Endothelial cell of umbilical vein (primary cell): ENCODE measurements around the gene OTOP1. TPM values are rescaled to one million over a fixed set of nuclear protein-coding genes. Genes with fewer than 3 reads are reported as not detected.

ENCODE experiments used
- BruUV-seq: library from RNA; stranded (reverse); fragments of 400-500 nt; replicated peaks from 2 replicates; lab custom pipeline; 2021; lab: Mats Ljungman, UMichigan
- CTCF ChIA-PET: fragments of 300-600, 350-600 bp; sonication (Branson Sonifier 250); formaldehyde crosslinking; loops from one replicate; lab custom pipeline; 2021; ENCODE audit warnings: antibody characterized with exemption, inconsistent platforms; lab: Charles Lee
- POLR2A ChIA-PET: fragments of 300-600, 350-600 bp; sonication (Branson Sonifier 250); formaldehyde crosslinking; loops from one replicate; lab custom pipeline; 2021; ENCODE audit warnings: antibody characterized with exemption, inconsistent platforms; lab: Charles Lee
- DNase-seq: peaks from one replicate; pipeline ENCODE4 v3.0.0-alpha.2; 2011; ENCODE audit warnings: low read depth, low spot score
- FAIRE-seq: peaks from 2 replicates; lab custom pipeline; 2011; peaks lifted over from hg19 to GRCh38; lab: Jason Lieb, UNC
- H2AFZ ChIP-seq: 2 replicates; pipeline ENCODE4 v1.6.0; 2012; ENCODE audit warnings: low read depth, low read length, control low read depth, inconsistent platforms
- H3K27ac ChIP-seq: 2 replicates; pipeline ENCODE4 v1.5.1; 2011; ENCODE audit warnings: low read depth, mild to moderate bottlenecking, control low read depth, low read length, moderate library complexity; ENCODE audit not compliant: insufficient read depth
- H3K27me3 ChIP-seq, 2 experiments: 2 replicates each; pipeline versions ENCODE4 v1.6.0 to v1.6.1; 2011; ENCODE audit warnings: low read length in 2 of 2, mixed read lengths in 1 of 2; ENCODE audit not compliant: control insufficient read depth in 2 of 2, insufficient read depth in 2 of 2
- H3K36me3 ChIP-seq, 2 experiments: 2 replicates in 1 of 2; 3 replicates in 1 of 2; pipeline ENCODE4 v1.5.1; 2011; ENCODE audit warnings: low read length in 2 of 2, mild to moderate bottlenecking in 1 of 2, moderate library complexity in 1 of 2; ENCODE audit not compliant: control insufficient read depth in 2 of 2, insufficient read depth in 2 of 2; ENCODE audit errors: extremely low read depth in 1 of 2
- H3K4me1 ChIP-seq: 3 replicates; pipeline ENCODE4 v1.5.1; 2011; ENCODE audit warnings: mild to moderate bottlenecking, low read length; ENCODE audit not compliant: control insufficient read depth, insufficient read depth; ENCODE audit errors: extremely low read depth
- H3K4me2 ChIP-seq: 2 replicates; pipeline ENCODE4 v1.6.1; 2011; ENCODE audit warnings: low read length, control low read depth, mixed read lengths; ENCODE audit not compliant: insufficient read depth
- H3K4me3 ChIP-seq, 3 experiments: fragments of 200-600 bp in 1 of 3; sonication (generic), shearing (Covaris generic) in 1 of 3; replicated peaks in 1 of 3; 2 replicates each; pipeline ENCODE4 v1.5.1; 2011 to 2016; ENCODE audit warnings: control low read depth in 3 of 3, low read length in 3 of 3, mild to moderate bottlenecking in 2 of 3, inconsistent platforms in 1 of 3, low read depth in 1 of 3, moderate library complexity in 1 of 3; ENCODE audit not compliant: insufficient read depth in 1 of 3
- H3K79me2 ChIP-seq: 2 replicates; pipeline ENCODE4 v1.6.0; 2012; ENCODE audit warnings: low read length, inconsistent platforms; ENCODE audit not compliant: control insufficient read depth, insufficient read depth
- H3K9ac ChIP-seq: replicated peaks from 2 replicates; pipeline ENCODE3; 2011; ENCODE audit warnings: low read length, control low read depth; ENCODE audit not compliant: insufficient read depth; ENCODE audit errors: extremely low read depth
- H3K9me1 ChIP-seq: replicated peaks from 3 replicates; pipeline ENCODE4 v1.6.0; 2011; ENCODE audit warnings: mild to moderate bottlenecking, low read length; ENCODE audit not compliant: control insufficient read depth, insufficient read depth; ENCODE audit errors: extremely low read depth
- H3K9me3 ChIP-seq: replicated peaks from 2 replicates; pipeline ENCODE4 v1.5.1; 2012; ENCODE audit warnings: low read length, inconsistent platforms; ENCODE audit not compliant: control insufficient read depth, insufficient read depth
- H4K20me1 ChIP-seq: replicated peaks from 2 replicates; pipeline ENCODE3; 2011; ENCODE audit warnings: mild to moderate bottlenecking, low read length; ENCODE audit not compliant: control insufficient read depth, insufficient read depth; ENCODE audit errors: extremely low read depth
- FOS ChIP-seq: IDR thresholded peaks from 2 replicates; pipeline ENCODE4 v1.6.1; 2011; ENCODE audit warnings: mild to moderate bottlenecking, low read length, moderate library complexity, borderline replicate concordance; ENCODE audit not compliant: insufficient read depth
- GATA2 ChIP-seq: IDR thresholded peaks from 2 replicates; pipeline ENCODE4 v1.7.0; 2011; ENCODE audit warnings: low read depth, mild to moderate bottlenecking, moderate library complexity, mixed read lengths, low read length; ENCODE audit not compliant: insufficient read length, insufficient read depth
- JUN ChIP-seq: IDR thresholded peaks from 2 replicates; pipeline ENCODE4 v1.6.1; 2011; ENCODE audit warnings: borderline replicate concordance, low read depth; ENCODE audit not compliant: insufficient read length, insufficient read depth
- MYC ChIP-seq: IDR thresholded peaks from one replicate; pipeline ENCODE4 v1.6.1; 2011; ENCODE audit warnings: mild to moderate bottlenecking, low read depth, low read length
- POLR2A ChIP-seq: IDR thresholded peaks from 2 replicates; pipeline ENCODE4 v1.6.1; 2012; ENCODE audit warnings: low read depth, mild to moderate bottlenecking, control low read depth, low read length
- POLR2AphosphoS5 ChIP-seq: IDR thresholded peaks from 2 replicates; pipeline ENCODE4 v1.6.1; 2012; ENCODE audit warnings: low read depth, mild to moderate bottlenecking, control low read depth, low read length, moderate library complexity; ENCODE audit not compliant: insufficient read depth
- dilution Hi-C: fragments of 300-500 bp; cut with MboI; formaldehyde crosslinking; loops from one replicate; pipeline ENCODE4 v1.15.0; 2019; ENCODE audit warnings: low sequenced_read_pairs; ENCODE audit not compliant: extremely low pct_ligation_motif_present
- intact Hi-C: fragments of 100-400 bp; cut with micrococcal nuclease; formaldehyde crosslinking; loops from one replicate; pipeline ENCODE4 v1.10.0; 2022
- polyA plus RNA-seq, 4 experiments: library from polyadenylated mRNA; depleted of rRNA in 3 of 4; stranded (reverse) in 3 of 4; unstranded in 1 of 4; fragments of >200 nt; gene quantifications; 2 replicates each; pipeline versions ENCODE4 v1.2.1 to v1.2.3, GENCODE V29; 2011 to 2012; ENCODE audit warnings: missing spikeins in 1 of 4
- total RNA-seq: library from RNA; stranded (reverse); gene quantifications from 2 replicates; pipeline ENCODE4 v1.2.3, GENCODE V29; 2021
- TF ChIP-seq, protein P1 (sequence below): IDR thresholded peaks from 2 replicates; pipeline ENCODE4 v1.6.1; 2011; ENCODE audit not compliant: insufficient read depth, insufficient read length
- TF ChIP-seq, protein P2 (sequence below), 2 donors: IDR thresholded peaks; 1 replicate in 1 of 2; 2 replicates in 1 of 2; pipeline ENCODE4 v1.5.1; 2011; ENCODE audit warnings: low read length in 2 of 2, mild to moderate bottlenecking in 2 of 2, moderate library complexity in 2 of 2, control low read depth in 1 of 2, inconsistent platforms in 1 of 2, low read depth in 1 of 2; ENCODE audit not compliant: insufficient read depth in 1 of 2; ENCODE audit errors: extremely low read depth in 1 of 2

OTOP1 gene
- total and polyA plus RNA-seq, 2 donors (not counting 3 experiments of a cell fraction or from before 2014, with no cell fraction given) = not detected

DNA sequence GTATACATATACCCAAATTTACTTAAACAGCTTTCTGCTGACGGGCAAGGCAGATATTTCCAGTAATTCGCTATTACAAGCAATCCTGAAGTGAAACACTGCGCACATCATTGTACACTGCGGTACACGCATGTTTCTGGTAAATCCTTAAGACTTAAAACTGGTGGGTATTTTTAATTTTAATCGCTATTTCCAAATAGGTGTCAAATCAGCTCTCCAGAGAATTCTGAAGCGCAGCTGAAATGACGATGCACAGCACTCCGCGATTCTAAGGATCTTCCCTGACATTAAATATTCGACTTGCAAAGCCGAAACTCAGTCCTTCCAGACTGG, 20.9 kb upstream of the OTOP1 start:
- Histone ChIP-seq H3K9me1 (no peaks in the 10 kb centered on the region), H3K4me2 (peak overlapping the region; percentile 97), H3K9ac (peak overlapping the region; percentile 97), H3K27me3 (no peaks in the 10 kb centered on the region), H2AFZ (peak overlapping the region; percentile 87), H4K20me1 (no peaks in the 10 kb centered on the region), H3K36me3 (peaks cover 3 to 9% of the 10 kb centered on the region in 2 experiments), H3K79me2 (peaks cover 2% of the 10 kb centered on the region), H3K4me1 (peaks cover 14% of the 10 kb centered on the region), H3K9me3 (no peaks in the 10 kb centered on the region), H3K27ac (peak overlapping the region; percentile 99), H3K4me3 (peak overlapping the region; percentile 87 to 94 (median 88))
- TSS peak; percentile 77 for BruUV-seq
- TF ChIP-seq, protein P1, sequence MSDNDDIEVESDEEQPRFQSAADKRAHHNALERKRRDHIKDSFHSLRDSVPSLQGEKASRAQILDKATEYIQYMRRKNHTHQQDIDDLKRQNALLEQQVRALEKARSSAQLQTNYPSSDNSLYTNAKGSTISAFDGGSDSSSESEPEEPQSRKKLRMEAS = no peak
- no peak for TF ChIP-seq MYC
- no peak for TF ChIP-seq GATA2
- no peak for TF ChIP-seq POLR2A
- TF ChIP-seq FOS = no peak
- TF ChIP-seq, protein P2, sequence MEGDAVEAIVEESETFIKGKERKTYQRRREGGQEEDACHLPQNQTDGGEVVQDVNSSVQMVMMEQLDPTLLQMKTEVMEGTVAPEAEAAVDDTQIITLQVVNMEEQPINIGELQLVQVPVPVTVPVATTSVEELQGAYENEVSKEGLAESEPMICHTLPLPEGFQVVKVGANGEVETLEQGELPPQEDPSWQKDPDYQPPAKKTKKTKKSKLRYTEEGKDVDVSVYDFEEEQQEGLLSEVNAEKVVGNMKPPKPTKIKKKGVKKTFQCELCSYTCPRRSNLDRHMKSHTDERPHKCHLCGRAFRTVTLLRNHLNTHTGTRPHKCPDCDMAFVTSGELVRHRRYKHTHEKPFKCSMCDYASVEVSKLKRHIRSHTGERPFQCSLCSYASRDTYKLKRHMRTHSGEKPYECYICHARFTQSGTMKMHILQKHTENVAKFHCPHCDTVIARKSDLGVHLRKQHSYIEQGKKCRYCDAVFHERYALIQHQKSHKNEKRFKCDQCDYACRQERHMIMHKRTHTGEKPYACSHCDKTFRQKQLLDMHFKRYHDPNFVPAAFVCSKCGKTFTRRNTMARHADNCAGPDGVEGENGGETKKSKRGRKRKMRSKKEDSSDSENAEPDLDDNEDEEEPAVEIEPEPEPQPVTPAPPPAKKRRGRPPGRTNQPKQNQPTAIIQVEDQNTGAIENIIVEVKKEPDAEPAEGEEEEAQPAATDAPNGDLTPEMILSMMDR (IDR thresholded peaks at IDR 0.05; ENCODE audit: extremely low read depth in 1 of 2, insufficient read depth in 1 of 2, low read depth in 1 of 2, low read length in 2 of 2) = no peak
- no peak for TF ChIP-seq POLR2AphosphoS5
- no peak for TF ChIP-seq JUN
- ChIA-PET POLR2A (no interaction called here), CTCF (interaction anchor here (0.8 to 2.1 kb wide), 5 partner anchors 65 to 90 kb away, joined by 3 to 8 read pairs (median 5); no protein-coding TSS in a partner anchor)
- intact Hi-C loops = no loop called here
- FAIRE-seq (no peak), DNase-seq (no peak)
- dilution Hi-C loops = no loop called here
